ENCODE results near the gene ERBB4.

The ERBB4 gene

GRCh38 chr2:211901226-211901846 is 637.3 kb downstream of the ERBB4 start:
- no peak overlapping the region for H3K27ac ChIP-seq
- no peak for TF ChIP-seq CTCF (IDR thresholded peaks at IDR 0.05)
- H3K4me3 ChIP-seq (ENCODE audit: low read depth in 1 of 2, low read length in 1 of 2): no peak overlapping the region
- no peaks in the 10 kb centered on the region for H3K4me1 ChIP-seq (ENCODE audit: control insufficient read depth in 1 of 2, insufficient read depth in 1 of 2, low read depth in 1 of 2, low read length in 1 of 2)
- H3K9me3 ChIP-seq: no peaks in the 10 kb centered on the region
- H3K36me3 ChIP-seq: no peaks in the 10 kb centered on the region
- H3K27me3 ChIP-seq: no peaks in the 10 kb centered on the region

DNA sequence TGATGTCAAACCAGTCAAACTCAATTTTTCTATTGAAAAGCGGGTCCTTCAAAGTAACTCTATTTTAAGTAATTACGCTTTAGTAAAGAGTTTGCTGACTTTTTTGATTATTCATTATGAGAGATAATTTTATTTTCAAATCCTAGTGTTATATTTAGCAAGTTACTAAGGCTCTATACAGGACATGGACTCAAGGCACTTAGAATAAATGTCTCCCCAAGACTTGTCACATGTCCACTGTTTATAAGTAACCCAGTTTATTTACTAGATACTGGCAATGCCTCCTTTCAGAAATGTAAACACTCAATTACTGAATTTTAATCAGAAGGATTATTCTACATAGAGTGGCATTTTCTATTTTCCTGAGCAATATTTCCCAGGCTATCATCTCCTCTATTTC is 638.1 kb downstream of the ERBB4 start:
- no peaks in the 10 kb centered on the region for H3K27me3 ChIP-seq
- TF ChIP-seq CTCF (IDR thresholded peaks at IDR 0.05): no peak
- H3K36me3 ChIP-seq: no peaks in the 10 kb centered on the region
- no peak overlapping the region for H3K27ac ChIP-seq
- H3K4me1 ChIP-seq (ENCODE audit: control insufficient read depth in 1 of 2, insufficient read depth in 1 of 2, low read depth in 1 of 2, low read length in 1 of 2): no peaks in the 10 kb centered on the region
- no peak overlapping the region for H3K4me3 ChIP-seq (ENCODE audit: low read depth in 1 of 2, low read length in 1 of 2)
- H3K9me3 ChIP-seq: no peaks in the 10 kb centered on the region

DNA sequence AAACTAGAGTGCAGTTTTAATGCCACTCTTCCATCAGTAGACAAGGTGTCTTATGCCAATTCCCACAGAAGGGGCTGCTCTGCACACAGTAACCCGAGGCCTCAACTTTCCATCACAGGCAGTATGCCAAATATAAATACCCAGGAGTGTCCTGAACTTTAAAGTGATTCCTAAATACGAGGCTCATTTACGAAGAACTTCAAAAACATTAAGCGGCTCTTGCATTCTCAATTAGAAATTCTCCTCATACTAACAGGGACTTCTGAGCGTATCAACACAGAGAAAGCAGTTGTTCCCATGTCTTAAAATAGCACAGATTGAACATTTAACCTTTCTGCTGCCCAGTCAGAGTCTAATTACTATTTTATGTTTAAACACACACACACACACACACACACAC is 638.6 kb downstream of the ERBB4 start:
- no peak for TF ChIP-seq CTCF (IDR thresholded peaks at IDR 0.05)
- H3K36me3 ChIP-seq: no peaks in the 10 kb centered on the region
- no peaks in the 10 kb centered on the region for H3K4me1 ChIP-seq (ENCODE audit: control insufficient read depth in 1 of 2, insufficient read depth in 1 of 2, low read depth in 1 of 2, low read length in 1 of 2)
- no peak overlapping the region for H3K27ac ChIP-seq
- no peak overlapping the region for H3K4me3 ChIP-seq (ENCODE audit: low read depth in 1 of 2, low read length in 1 of 2)
- no peaks in the 10 kb centered on the region for H3K9me3 ChIP-seq
- no peaks in the 10 kb centered on the region for H3K27me3 ChIP-seq

DNA sequence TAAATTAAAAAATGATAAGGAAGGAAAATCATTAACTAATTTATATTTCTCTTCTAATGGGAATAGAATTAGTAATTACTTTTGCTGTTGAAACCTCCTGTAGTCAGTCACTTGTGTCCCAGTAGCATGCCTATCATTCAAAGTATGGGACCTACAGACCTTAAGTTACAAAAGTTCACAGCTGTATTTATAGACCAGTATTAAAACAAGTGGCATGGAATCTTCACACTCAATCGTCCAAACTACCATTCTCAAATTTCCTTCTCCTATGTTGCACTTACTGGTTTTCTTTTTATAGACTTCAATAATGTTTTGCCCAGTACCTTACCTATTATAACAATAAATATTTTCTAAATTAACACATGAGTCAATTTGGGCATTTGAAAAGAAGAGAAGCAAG is 639.9 kb downstream of the ERBB4 start:
- TF ChIP-seq CTCF (IDR thresholded peaks at IDR 0.05): no peak
- Histone ChIP-seq H3K27me3 (no peaks in the 10 kb centered on the region), H3K4me1 (ENCODE audit: control insufficient read depth in 1 of 2, insufficient read depth in 1 of 2, low read depth in 1 of 2, low read length in 1 of 2) (no peaks in the 10 kb centered on the region), H3K9me3 (no peaks in the 10 kb centered on the region), H3K4me3 (ENCODE audit: low read depth in 1 of 2, low read length in 1 of 2) (no peak overlapping the region), H3K36me3 (no peaks in the 10 kb centered on the region), H3K27ac (no peak overlapping the region)

GRCh38 chr2:211881449-211881848 is 657.2 kb downstream of the ERBB4 start:
- Histone ChIP-seq H3K27ac (no peak overlapping the region), H3K36me3 (no peaks in the 10 kb centered on the region), H3K4me3 (ENCODE audit: low read depth in 1 of 2, low read length in 1 of 2) (no peak overlapping the region), H3K4me1 (ENCODE audit: control insufficient read depth in 1 of 2, insufficient read depth in 1 of 2, low read depth in 1 of 2, low read length in 1 of 2) (no peaks in the 10 kb centered on the region), H3K27me3 (no peaks in the 10 kb centered on the region), H3K9me3 (no peaks in the 10 kb centered on the region)
- TF ChIP-seq CTCF (IDR thresholded peaks at IDR 0.05): no peak

DNA sequence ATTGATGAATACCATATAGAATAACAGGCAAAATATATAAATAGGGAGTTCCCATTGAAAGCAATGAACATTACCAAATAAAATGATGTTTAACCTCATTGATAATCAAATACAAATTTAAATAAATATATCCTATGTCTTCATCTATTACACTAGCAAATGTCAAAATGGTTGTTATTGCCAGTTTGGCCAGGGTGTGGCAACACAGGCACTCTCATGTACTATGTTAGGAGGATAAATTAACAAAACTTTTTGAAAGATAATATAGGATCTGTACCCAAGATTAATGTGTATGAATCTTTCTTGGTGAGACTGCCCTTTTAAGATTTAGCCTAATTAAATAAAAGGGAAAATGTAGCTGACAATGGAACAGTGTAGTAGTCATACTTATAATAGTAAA is 659.3 kb downstream of the ERBB4 start:
- Histone ChIP-seq H3K4me3 (ENCODE audit: low read depth in 1 of 2, low read length in 1 of 2) (no peak overlapping the region), H3K9me3 (no peaks in the 10 kb centered on the region), H3K27me3 (no peaks in the 10 kb centered on the region), H3K4me1 (ENCODE audit: control insufficient read depth in 1 of 2, insufficient read depth in 1 of 2, low read depth in 1 of 2, low read length in 1 of 2) (no peaks in the 10 kb centered on the region), H3K27ac (no peak overlapping the region), H3K36me3 (no peaks in the 10 kb centered on the region)
- no peak for TF ChIP-seq CTCF (IDR thresholded peaks at IDR 0.05)
